ENCODE results near the gene ATP10B. TPM values are rescaled to one million over a fixed set of nuclear protein-coding genes. Genes with fewer than 3 reads are reported as not detected.

ATP10B gene
- total and polyA plus RNA-seq, 12 donors = 0.03 to 0.35 (median 0.13) TPM; not detected in 4

DNA sequence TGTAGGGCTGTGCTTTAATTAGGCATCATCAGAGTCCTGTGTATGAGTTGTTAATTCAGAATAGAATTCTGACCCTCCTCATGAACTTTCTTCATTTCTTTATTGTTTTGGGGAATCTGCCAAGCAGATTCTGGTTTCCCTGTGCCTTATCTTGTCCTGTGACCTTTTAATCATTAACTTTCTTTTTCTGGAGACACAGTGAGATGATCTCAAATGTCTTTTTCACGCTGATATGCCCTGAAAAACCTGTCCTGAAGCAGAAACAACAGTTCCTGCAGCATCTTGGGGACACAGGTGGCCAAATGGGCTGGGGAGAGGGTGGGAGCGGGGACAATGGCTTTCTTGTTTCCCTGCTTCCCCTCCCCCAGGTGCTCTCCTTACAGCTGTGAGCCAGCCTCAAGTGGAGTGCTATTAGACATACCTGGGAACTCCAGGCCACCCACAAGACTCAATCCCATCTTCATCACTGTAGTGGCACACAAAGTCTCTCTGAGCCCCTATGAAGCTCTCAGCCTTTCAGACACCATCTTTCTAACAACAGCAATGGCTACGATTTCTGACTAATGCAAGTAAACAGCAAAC is 213.8 kb downstream of the ATP10B start:
- intact Hi-C loops (cut with DNase I) = no loop called here
- no peaks in the 10 kb centered on the region for H3K9me3 ChIP-seq (replicated peaks in 1 of 3)
- WGBS, 4 donors = 31 to 61% (median 53%) methylated on average over 2 to 3 of the region's 3 CpGs

DNA sequence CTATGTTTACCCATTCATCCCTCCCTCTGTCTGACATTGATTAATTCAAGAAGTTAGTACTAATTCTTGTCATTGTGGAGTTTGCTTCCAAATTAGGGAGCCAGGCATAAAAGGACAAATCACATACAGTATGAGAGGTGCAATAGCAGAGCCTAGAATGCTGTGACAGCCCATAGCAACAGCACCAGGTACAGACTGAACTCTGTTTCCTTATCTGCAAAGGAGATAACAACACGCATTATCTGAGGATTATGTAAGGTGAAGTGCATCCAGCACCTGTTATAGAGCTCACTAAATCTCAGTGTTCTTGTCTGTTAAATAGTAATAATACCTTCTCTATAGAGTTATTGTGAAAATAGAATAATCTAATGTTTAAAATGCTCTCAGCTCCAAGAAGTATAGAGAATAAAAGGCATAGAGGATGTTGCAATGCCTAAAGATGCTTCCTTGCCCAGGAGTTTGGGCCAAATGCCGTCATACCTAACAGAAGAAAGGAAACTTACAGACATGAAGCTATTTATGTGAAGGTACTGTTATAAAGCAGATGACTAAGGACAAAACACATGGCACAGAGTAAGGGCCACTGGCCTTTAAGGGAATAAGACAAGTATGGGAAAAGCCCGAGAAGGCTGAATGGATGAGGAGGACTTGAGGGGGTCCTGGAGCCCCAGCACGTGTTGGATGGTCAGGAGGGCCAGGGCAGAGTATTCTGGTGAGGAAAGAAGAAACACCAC is 214.5 kb downstream of the ATP10B start:
- no peaks in the 10 kb centered on the region for H3K36me3 ChIP-seq (replicated peaks in 1 of 2)
- intact Hi-C loops (cut with DNase I) = no loop called here
- TF ChIP-seq CTCF (IDR thresholded peaks at IDR 0.05) (no peak), POLR2A (IDR thresholded peaks at IDR 0.05) (no peak)
- no peaks in the 10 kb centered on the region for H3K4me1 ChIP-seq (replicated peaks in 1 of 2)
- no peak overlapping the region for H3K4me3 ChIP-seq
- H3K27ac ChIP-seq = no peak overlapping the region
- H3K27me3 ChIP-seq = no peaks in the 10 kb centered on the region
- DNase-seq = no peak
- WGBS, 4 donors = 63 to 69% (median 66%) methylated on average over 4 of the region's 4 CpGs
- H3K9me3 ChIP-seq (replicated peaks in 1 of 3) = no peaks in the 10 kb centered on the region

More for the DNA sequence above, 213.8 kb downstream of the ATP10B start:
- Histone ChIP-seq H3K4me3 (no peak overlapping the region), H3K27ac (no peak overlapping the region), H3K27me3 (no peaks in the 10 kb centered on the region), H3K36me3 (replicated peaks in 1 of 2) (no peaks in the 10 kb centered on the region), H3K4me1 (replicated peaks in 1 of 2) (no peaks in the 10 kb centered on the region)
- DNase-seq = no peak
- TF ChIP-seq POLR2A (IDR thresholded peaks at IDR 0.05) = no peak
- no peak for TF ChIP-seq CTCF (IDR thresholded peaks at IDR 0.05)

GRCh38 chr5:160635663-160636062 is 216.3 kb downstream of the ATP10B start:
- Histone ChIP-seq H3K27me3 (no peaks in the 10 kb centered on the region), H3K36me3 (replicated peaks in 1 of 2) (no peaks in the 10 kb centered on the region), H3K9me3 (replicated peaks in 1 of 3) (no peaks in the 10 kb centered on the region), H3K27ac (no peak overlapping the region), H3K4me1 (replicated peaks in 1 of 2) (no peaks in the 10 kb centered on the region), H3K4me3 (no peak overlapping the region)
- intact Hi-C loops (cut with DNase I) = no loop called here
- no peak for TF ChIP-seq POLR2A (IDR thresholded peaks at IDR 0.05)
- TF ChIP-seq CTCF (IDR thresholded peaks at IDR 0.05) = no peak
- no peak for DNase-seq
- WGBS, 4 donors = 53 to 67% (median 64%) methylated on average over 4 of the region's 4 CpGs

DNA sequence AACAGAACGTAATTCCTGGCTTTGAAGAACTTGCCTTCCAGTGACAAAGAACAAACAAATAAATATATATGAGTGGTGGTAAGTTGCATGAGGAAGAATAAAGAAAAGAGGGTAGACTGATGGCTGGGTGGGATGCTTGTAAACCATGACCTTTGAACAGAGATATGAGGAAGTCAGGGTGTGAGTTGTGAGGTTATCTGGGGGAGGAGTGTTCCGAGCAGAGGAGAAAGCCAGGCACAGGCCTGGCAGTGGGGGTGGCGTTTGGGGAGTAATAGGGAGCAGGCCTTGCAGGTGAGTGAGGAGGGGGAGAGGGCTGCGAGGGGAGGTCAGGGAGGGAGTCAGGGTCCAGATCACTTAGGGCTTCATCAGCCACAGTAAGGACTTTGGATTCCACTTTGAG is 217.0 kb downstream of the ATP10B start:
- intact Hi-C loops (cut with DNase I) = no loop called here
- Histone ChIP-seq H3K4me1 (replicated peaks in 1 of 2) (no peaks in the 10 kb centered on the region), H3K27me3 (no peaks in the 10 kb centered on the region), H3K36me3 (replicated peaks in 1 of 2) (no peaks in the 10 kb centered on the region), H3K4me3 (no peak overlapping the region), H3K27ac (no peak overlapping the region), H3K9me3 (replicated peaks in 1 of 3) (no peaks in the 10 kb centered on the region)
- DNase-seq = no peak
- 46 to 62% (median 52%) methylated on average over 4 of the region's 4 CpGs for WGBS, 4 donors
- no peak for TF ChIP-seq CTCF (IDR thresholded peaks at IDR 0.05)
- TF ChIP-seq POLR2A (IDR thresholded peaks at IDR 0.05) = no peak

Measured in adrenal gland (tissue), 12 donors.